Measurements from ENCODE around the gene ESR2.

ESR2 gene

GRCh38 chr14:64265222-64265621 lies 28.9 kb downstream of the ESR2 start:
- no peak for DNase-seq (ENCODE audit: low spot score)

- DNase-seq (ENCODE audit: low spot score), result no peak
Observed at GRCh38 chr14:64260418-64260817, 33.8 kb downstream of the ESR2 start.

GRCh38 chr14:64255756-64256155 lies 38.4 kb downstream of the ESR2 start:
- DNase-seq (ENCODE audit: low spot score), result no peak

- no peak for DNase-seq (ENCODE audit: low spot score)
Observed at GRCh38 chr14:64253672-64254071, 40.5 kb downstream of the ESR2 start.

GRCh38 chr14:64249363-64249762 lies 44.8 kb downstream of the ESR2 start:
- no peak for DNase-seq (ENCODE audit: low spot score)

- DNase-seq (ENCODE audit: low spot score), result no peak
Observed at GRCh38 chr14:64248689-64249088, 45.5 kb downstream of the ESR2 start.

GRCh38 chr14:64247195-64247594 lies 47.0 kb downstream of the ESR2 start:
- no peak for DNase-seq (ENCODE audit: low spot score)

- DNase-seq (ENCODE audit: low spot score), result no peak
Observed at GRCh38 chr14:64246688-64247087, 47.5 kb downstream of the ESR2 start.

GRCh38 chr14:64245491-64245890 lies 48.7 kb downstream of the ESR2 start:
- no peak for DNase-seq (ENCODE audit: low spot score)

- no peak for DNase-seq (ENCODE audit: low spot score)
Observed at GRCh38 chr14:64244279-64244678, 49.9 kb downstream of the ESR2 start.

GRCh38 chr14:64238631-64239030 lies 55.5 kb downstream of the ESR2 start:
- no peak for DNase-seq (ENCODE audit: low spot score)

- no peak for DNase-seq (ENCODE audit: low spot score)
Observed at GRCh38 chr14:64238049-64238448, 56.1 kb downstream of the ESR2 start.

- no peak for DNase-seq (ENCODE audit: low spot score)
Observed at GRCh38 chr14:64235652-64236640, 58.2 kb downstream of the ESR2 start.

- DNase-seq (ENCODE audit: low spot score), result peak; percentile 22
Observed at GRCh38 chr14:64234877-64235651, 59.1 kb downstream of the ESR2 start.

- DNase-seq (ENCODE audit: low spot score), result no peak
Observed at GRCh38 chr14:64233531-64234190, 60.5 kb downstream of the ESR2 start.

- DNase-seq (ENCODE audit: low spot score), result no peak
Observed at GRCh38 chr14:64232944-64233343, 61.2 kb downstream of the ESR2 start.

GRCh38 chr14:64232095-64232838 lies 61.9 kb downstream of the ESR2 start:
- peak; percentile 15 for DNase-seq (ENCODE audit: low spot score)

- no peak for DNase-seq (ENCODE audit: low spot score)
Observed at GRCh38 chr14:64229489-64229888, 64.7 kb downstream of the ESR2 start.

- DNase-seq (ENCODE audit: low spot score), result no peak
Observed at GRCh38 chr14:64227856-64228255, 66.3 kb downstream of the ESR2 start.

- DNase-seq (ENCODE audit: low spot score), result no peak
Observed at GRCh38 chr14:64225151-64225757, 68.9 kb downstream of the ESR2 start.

GRCh38 chr14:64221391-64222003 lies 72.7 kb downstream of the ESR2 start:
- DNase-seq (ENCODE audit: low spot score), result no peak
